ENCODE data around the gene YPEL3. TPM values are rescaled to one million over a fixed set of nuclear protein-coding genes. Genes with fewer than 3 reads are reported as not detected.

Gene YPEL3
- total and polyA plus RNA-seq, 12 donors, result 14.6 to 454 (median 94.5) TPM

DNA sequence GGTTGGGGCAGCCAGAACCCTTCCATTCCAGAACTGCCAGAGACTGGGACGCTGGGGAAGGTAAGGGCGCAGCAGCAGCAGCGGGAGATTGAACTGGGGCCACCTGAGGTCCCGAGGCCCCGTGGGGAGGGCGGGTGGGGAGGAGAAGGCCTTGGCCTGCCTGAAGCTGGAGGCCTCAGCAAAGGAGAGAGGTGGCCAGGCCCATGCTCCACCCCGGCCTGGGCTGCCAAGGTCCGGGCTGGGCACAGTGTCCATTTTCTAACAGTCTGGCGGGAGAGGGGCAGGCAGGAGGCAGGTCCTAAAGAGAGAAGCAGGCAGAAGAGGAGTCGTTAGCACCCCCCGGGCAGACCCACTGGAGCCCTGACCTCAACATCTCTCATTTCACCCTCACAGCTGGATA, 18.4 kb upstream of the YPEL3 start:
- peaks cover 0 to 16% of the 10 kb centered on the region in 2 donors for H3K4me1 ChIP-seq (replicated peaks in 1 of 2)
- H3K9me3 ChIP-seq (replicated peaks in 1 of 3), result no peaks in the 10 kb centered on the region
- peaks cover 0 to 45% of the 10 kb centered on the region in 2 donors for H3K36me3 ChIP-seq (replicated peaks in 1 of 2)
- no peak overlapping the region for H3K4me3 ChIP-seq
- H3K27me3 ChIP-seq, result no peaks in the 10 kb centered on the region
- H3K27ac ChIP-seq, result peak overlapping the region in 2 of 5 donors; percentile 52 to 74
- TF ChIP-seq, protein P1, sequence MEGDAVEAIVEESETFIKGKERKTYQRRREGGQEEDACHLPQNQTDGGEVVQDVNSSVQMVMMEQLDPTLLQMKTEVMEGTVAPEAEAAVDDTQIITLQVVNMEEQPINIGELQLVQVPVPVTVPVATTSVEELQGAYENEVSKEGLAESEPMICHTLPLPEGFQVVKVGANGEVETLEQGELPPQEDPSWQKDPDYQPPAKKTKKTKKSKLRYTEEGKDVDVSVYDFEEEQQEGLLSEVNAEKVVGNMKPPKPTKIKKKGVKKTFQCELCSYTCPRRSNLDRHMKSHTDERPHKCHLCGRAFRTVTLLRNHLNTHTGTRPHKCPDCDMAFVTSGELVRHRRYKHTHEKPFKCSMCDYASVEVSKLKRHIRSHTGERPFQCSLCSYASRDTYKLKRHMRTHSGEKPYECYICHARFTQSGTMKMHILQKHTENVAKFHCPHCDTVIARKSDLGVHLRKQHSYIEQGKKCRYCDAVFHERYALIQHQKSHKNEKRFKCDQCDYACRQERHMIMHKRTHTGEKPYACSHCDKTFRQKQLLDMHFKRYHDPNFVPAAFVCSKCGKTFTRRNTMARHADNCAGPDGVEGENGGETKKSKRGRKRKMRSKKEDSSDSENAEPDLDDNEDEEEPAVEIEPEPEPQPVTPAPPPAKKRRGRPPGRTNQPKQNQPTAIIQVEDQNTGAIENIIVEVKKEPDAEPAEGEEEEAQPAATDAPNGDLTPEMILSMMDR (IDR thresholded peaks at IDR 0.05), result no peak
- TF ChIP-seq POLR2A (IDR thresholded peaks at IDR 0.05), result no peak
- 44 to 69% (median 55%) methylated on average over 4 to 11 of the region's 11 CpGs for WGBS, 4 donors
- peak; percentile 40 to 74 (median 66) for DNase-seq
- intact Hi-C loops (cut with DNase I), result loop anchor here in 1 of 2 donors (10.0 kb wide), 1 partner anchor 50 kb away; no protein-coding TSS in a partner anchor

DNA sequence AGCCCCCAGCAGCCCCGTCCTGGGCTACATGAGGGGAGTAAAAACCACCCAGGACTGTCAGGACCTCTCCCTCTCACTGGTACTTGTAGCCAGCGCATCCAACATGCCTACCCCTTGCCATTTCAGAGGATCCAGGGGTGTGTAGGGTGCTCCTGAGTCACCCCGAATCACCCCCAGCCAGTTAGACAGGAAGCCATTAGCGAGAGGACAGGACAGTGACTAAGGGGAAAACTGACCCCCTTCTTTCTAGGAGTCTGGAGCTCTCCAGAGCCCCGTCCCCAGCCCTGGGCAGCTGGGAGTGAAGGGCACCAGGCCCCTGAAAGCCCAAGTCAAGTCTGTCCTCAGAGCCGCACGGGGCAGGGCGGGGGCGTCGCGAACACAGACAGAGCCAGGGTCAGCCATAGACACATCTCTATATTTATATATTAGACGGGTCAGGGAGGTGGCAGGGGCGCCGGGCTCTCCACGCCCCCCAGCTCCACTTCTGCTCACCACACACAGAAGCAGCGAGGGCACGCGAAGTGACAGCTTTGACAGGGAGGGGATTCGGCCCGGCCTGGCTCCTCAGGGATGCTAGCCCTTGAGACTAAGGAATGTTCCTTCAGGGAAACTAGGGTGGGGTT, 17.8 kb upstream of the YPEL3 start:
- WGBS, 4 donors, result 72 to 86% (median 81%) methylated on average over 18 to 20 of the region's 20 CpGs
- Histone ChIP-seq H3K27me3 (no peaks in the 10 kb centered on the region), H3K36me3 (replicated peaks in 1 of 2) (peaks cover 0 to 39% of the 10 kb centered on the region in 2 donors), H3K27ac (peak overlapping the region in 2 of 5 donors; percentile 52 to 74), H3K9me3 (replicated peaks in 1 of 3) (no peaks in the 10 kb centered on the region), H3K4me1 (replicated peaks in 1 of 2) (peaks cover 0 to 16% of the 10 kb centered on the region in 2 donors), H3K4me3 (no peak overlapping the region)
- intact Hi-C loops (cut with DNase I), result loop anchor here in 1 of 2 donors (10.0 kb wide), 1 partner anchor 51 kb away; no protein-coding TSS in a partner anchor
- TF ChIP-seq, protein P1 (IDR thresholded peaks at IDR 0.05), result no peak
- no peak for TF ChIP-seq POLR2A (IDR thresholded peaks at IDR 0.05)
- peak in 1 of 7 donors; percentile 17 for DNase-seq

DNA sequence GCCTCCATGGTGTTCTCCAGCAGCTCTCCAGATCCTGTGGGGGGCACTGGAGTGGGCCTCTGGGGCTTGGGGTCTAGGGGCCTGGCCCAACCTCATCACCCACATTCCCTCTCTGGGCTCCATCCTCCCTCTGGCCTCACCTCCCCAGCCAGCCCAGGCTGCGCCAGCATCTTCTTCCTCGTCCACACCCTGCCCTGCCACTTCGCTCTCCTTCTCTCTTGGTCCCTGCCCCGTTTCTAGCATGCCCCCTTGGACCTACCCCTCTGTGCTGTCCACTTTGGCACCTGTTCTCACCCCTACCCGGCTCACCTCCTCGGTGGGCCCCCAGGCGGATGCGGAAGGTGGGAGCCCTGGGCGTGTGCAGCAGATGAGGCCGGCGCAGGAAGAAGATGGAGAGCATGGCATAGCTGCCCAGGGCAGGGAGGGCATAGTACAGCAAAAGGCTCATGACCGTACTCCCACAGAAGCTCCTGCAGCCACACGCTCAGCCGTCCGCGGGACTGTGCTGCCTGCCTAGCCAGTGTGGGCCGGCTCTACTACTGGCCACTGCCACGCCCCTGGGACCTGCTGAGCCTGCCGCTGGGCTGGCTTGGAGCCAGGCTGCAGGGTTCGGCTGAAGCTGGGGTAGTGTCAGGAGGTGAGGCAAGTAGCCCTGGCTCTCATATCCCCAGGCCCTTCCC, 17.2 kb upstream of the YPEL3 start, which contains the start of gene GDPD3:
GDPD3 (minus strand) TSS at position 507 of the 680 bp plus-strand sequence; CDS start at position 448, 59 bp downstream.
- WGBS, 4 donors, result 69 to 89% (median 74%) methylated on average over 11 to 20 of the region's 20 CpGs
- Histone ChIP-seq H3K27ac (peak within 1 kb of the TSS in 2 of 5 donors; percentile 52 to 74), H3K4me3 (no peak within 1 kb of the TSS), H3K36me3 (replicated peaks in 1 of 2) (peaks cover 0 to 37% of the 10 kb centered on the region in 2 donors), H3K9me3 (replicated peaks in 1 of 3) (no peaks in the 10 kb centered on the region), H3K4me1 (replicated peaks in 1 of 2) (peaks cover 0 to 16% of the 10 kb centered on the region in 2 donors), H3K27me3 (no peaks in the 10 kb centered on the region)
- peak in 6 of 7 donors; percentile 49 to 76 (median 72) for DNase-seq
- intact Hi-C loops (cut with DNase I), result loop anchor here in 1 of 2 donors (10.0 kb wide), 1 partner anchor 52 kb away; no protein-coding TSS in a partner anchor
- no peak for TF ChIP-seq POLR2A (IDR thresholded peaks at IDR 0.05)
- TF ChIP-seq, protein P1 (IDR thresholded peaks at IDR 0.05), result no peak

Measured in adrenal gland (tissue), 12 donors.